Colon (tissue), 2 donors: ENCODE measurements around the gene SLC39A3.

Experiments
- FAIRE-seq: peaks from 2 replicates; lab custom pipeline; 2012; peaks lifted over from hg19 to GRCh38; lab: Jason Lieb, UNC
- donor health status: control.
- donor health status: control.

The SLC39A3 gene

GRCh38 chr19:2702170-2703076 is 37.4 kb downstream of the SLC39A3 start, which contains the start of gene GNG7:
Gene GNG7 (minus strand): TSS chr19:2702694. CDS start chr19:2520688, 182,006 bp downstream.
- no peak for FAIRE-seq

DNA sequence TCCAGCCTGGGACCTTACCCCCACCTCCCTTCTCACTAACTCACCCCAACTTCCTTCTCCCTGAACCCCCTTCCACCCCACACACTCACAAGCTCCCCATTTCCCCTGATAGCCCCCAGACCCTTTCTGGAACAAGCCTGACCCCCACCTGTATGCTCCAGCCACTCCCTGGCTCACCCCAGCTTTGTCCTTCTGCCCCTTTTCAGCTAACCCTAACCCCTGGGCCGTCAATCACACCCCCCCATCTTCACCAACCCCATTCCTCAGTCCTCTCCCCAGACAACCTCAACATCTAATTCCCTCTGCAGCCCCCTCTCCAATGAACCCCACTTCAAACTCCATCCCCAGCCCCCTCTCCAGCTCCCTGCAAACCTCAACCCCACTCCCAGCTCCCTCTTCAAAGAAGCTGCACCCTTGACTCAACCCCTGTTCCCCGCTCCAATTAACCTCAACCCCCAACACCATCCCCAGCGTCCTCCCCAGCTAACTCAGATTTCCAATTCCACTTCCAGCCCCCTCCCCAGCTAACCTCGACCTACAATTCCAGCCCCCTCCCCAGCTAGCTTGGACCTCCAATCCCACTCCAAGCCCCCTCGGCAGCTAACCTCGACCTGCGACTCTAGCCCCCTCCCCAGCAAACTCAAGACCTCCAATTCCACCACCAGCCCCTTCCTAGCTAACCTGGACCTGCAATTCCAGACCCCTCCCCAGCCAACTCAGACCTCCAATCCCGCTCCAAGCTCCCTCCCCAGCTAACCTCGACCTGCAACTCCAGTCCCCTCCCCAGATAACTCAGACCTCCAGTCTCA is 38.3 kb downstream of the SLC39A3 start:
- no peak for FAIRE-seq

DNA sequence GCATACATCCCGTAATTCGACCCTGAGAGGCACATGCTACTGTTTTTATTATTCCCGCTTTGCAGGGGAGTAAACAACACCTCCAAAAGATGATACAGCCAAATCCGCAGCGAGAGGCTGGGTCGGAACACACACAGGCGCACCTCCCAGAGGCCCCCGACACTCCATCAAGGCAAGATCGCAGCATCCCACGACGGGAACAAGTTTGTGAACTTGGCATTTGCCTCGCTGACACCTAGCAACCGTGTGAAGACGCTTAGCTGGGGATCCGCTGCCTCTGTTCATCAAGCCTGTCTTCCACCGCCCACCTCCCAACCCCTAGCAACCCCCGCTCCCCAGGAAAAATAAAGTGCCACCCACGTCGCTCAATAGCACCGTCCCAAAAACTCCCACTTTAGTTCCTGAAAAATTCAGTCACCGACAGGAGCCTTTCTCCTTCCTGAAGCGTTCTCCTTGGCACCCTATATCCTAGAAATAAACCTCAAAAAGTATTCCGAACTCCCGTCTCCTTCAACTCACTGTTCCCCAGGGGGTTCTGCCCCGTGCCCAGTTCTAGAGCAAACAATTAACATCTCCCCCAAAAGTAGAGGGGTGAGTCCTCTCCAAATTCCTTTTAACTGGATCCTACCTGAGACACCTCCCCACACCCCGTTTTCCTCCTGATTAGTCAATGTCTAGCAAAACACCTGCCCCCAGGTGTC is 39.0 kb downstream of the SLC39A3 start:
- FAIRE-seq, result no peak

DNA sequence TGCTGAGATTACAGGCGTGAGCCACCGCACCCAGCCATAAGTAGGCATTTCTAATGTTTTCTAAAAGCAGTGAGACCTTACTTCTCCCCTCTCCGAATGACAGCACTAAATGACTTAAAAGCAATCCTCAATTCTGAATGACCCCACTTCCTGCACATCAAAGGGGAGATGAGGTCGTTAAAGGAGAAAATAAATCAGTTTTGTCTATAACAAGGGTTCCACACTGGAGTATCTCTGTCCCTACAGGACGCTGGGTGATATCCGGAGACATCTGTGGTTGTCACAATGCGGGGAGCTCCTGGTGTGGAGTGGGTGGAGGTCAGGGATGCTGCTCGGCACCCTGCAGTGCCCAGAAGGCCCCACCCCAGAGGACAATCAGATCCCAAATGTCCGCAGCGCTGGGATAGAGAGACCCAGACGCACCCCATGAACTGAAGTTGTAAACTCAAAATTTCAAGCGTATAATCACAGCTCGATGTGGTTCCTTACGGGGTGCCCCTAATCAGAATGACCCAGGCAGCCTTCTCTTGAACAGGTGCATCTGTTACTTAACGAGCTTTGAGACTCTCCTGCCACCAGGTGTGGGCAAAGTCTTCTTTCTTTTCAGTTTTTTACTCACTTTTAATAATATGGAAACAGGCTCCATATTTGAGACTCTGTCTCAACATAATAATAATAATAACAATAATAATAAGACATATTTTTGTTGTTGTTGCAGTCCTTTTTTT is 40.2 kb downstream of the SLC39A3 start:
- no peak for FAIRE-seq

DNA sequence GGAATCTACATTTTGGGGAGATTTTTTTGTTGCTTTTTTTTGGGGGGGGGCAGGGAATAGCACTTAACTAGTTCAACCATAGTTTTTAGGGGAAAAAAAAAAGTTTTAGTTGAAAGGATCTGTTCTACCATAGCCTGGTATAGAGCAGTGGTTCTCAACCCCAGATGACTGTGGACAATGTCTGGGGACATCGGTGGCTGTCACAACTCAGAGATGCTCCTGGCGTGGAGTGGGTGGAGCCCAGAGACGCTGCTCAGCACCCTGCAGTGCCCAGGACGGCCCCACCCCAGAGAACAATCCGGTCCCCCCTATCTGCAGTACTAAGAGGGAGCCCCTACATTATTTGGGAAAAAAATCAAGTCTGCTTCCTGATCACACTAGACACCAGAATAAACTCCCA is 45.6 kb downstream of the SLC39A3 start:
- no peak for FAIRE-seq

DNA sequence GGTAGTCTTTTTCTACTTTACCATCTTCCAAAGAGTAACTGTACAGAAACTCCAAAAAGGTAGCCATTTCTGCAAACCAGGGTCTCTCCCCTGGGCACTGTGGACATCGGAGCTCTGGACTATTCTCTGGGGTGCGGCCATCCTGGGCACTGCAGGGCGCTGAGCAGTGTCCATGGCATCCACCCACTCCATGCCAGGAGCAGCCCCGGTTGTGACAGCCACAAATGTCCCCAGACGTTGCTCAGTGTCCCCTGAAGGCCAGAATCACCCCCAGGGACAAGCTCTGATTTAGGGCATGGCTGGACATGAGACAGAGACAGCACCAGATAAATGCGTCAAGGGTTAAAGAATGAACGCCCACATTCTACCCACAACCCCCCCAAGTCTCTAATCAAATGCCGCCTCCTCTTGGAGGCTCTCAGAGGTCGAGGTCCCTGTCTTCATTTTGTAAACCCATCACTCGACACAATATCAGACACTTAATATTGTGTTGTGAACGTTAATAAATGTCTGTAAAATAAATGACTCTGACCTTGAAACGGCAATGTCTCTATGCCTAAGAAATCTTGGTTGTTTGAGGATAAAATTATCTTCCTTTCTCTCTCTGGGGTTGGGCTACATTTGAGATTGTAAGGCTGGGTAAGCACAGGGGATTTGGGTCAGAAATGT is 46.2 kb downstream of the SLC39A3 start:
- FAIRE-seq, result no peak

DNA sequence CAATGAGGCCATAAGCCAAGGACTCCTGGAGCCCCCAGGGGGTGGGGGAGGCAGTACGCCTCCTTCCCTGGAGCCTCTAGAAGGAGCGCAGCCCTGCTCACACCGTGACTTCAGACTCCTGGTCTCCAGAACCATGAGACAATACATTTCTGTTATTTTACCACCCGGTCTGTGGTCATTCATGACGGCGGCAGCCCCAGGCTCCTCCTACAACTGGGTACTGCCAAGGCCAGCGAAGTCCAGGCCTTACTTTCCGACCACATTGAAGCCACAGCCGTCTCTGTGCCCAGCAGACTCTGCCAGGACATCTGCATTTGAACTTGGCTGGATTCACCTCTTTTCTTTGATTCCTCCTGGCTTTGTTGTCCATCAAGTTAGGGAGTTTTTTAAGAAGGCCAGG is 47.9 kb downstream of the SLC39A3 start:
- FAIRE-seq, result no peak

DNA sequence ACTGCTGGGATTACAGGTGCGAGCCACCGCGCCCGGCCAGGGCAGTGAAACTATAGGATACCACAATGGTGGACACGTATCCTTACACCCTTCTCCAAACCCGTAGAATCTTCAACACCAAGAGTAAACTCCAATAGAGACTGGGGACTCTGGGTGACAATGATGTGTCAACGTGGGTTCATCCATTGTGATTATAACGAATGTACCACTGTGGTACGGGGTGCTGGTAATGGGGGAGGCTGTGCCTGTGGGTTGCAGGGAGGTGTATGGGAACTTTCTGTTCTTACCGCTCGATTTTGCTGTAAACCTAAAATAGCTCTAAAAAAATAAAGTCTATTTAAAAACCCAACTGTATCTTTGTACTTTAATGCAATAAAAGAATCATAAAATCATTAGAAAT is 49.0 kb downstream of the SLC39A3 start:
- no peak for FAIRE-seq

DNA sequence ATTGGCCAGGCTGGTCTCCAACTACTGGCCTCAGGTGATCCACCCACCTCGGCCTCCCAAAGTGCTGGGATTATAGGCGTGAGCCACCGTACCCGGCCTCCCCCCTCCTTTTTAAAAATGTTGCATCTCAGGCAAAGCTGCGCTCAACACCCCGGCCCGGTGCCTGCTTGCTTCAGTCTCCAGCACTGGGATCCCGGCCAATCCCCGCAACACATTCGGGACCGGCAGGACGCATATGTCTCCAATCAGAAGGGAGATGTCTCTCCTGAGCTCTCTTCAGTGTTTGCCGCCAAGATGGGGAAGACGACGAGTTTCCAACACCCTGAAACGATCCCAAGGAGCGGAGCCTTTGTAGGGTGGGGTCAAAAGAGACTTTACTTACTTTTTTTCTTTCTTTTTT is 53.5 kb downstream of the SLC39A3 start:
- no peak for FAIRE-seq

- no peak for FAIRE-seq
Observed at GRCh38 chr19:2685204-2685704, 54.6 kb downstream of the SLC39A3 start.

DNA sequence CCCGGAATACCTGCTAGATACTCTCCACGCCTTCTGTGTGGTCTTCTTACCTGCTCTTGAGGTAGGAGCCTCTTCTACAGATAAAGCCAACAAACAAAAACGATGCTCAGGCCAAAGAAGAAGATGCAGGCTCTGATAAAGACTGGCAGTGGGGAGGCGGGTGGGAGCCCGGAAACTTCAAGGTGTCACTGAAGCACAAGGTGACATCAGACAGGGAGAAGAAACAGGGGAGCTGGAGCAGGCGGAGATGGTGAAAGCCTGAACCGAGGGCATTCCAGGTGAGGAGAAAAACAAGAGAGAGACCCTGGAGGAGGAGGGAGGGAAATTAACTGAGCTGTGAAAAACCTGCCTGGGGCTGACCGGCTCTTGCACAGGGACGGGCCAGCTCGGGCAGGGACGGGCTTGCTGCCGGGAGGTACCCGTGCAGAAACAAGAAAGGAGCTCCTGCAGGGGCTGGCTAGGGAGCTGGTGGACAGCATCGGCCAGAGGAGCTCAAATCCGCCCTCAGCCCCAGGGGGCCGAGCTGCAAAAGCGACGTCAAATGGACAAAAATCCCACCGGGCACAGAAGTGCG is 56.3 kb downstream of the SLC39A3 start:
- no peak for FAIRE-seq
